CD4-positive, alpha-beta T cell treated with Interleukin-17A for 1 hour (primary cell): ENCODE results near the gene GSDME.
"Not testable (repeated sequence)": the region's sequence is repeated elsewhere in the genome, so short reads cannot be mapped to it uniquely, and the experiment has no call there.

Experiments
- DNase-seq: peaks from one replicate; pipeline ENCODE4 v3.0.0-alpha.2; 2020

Gene GSDME

DNA sequence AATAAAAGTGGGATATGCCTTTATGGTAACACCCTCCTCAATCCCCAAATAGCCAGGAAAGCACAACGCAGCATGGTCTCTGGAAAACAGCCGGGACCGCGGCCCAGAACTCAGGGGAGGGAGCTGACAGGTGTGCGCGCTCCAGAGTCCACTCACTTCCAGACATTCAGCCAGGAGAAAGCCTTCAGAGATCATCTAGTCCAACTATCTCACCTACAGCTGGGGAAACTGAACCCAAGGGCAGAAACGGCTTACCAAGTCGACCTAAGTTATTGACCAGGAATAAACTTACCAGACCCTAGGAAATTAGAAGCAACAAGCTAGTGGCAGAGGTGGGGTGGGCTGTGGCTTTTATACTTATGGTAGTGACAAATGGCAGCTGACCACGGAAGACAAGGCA is 16.4 kb downstream of the GSDME start:
- no peak for DNase-seq

DNA sequence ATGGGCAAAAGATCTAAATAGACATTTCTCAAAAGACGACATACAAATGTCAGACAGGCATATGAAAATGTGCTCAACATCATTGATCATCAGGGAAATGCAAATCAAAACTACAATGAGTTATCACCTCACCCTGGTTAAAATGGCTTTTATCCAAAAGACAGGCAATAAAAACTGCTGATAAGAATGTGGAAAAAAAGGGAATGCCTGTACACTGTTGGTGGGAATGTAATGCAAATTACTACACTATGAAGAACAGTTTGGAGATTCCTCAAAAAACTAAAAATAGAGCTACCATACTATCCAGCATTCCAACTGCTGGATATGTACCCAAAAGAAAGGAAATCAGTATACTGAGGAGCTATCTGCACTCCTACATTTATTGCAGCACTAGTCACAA is 18.0 kb downstream of the GSDME start:
- no peak for DNase-seq

DNA sequence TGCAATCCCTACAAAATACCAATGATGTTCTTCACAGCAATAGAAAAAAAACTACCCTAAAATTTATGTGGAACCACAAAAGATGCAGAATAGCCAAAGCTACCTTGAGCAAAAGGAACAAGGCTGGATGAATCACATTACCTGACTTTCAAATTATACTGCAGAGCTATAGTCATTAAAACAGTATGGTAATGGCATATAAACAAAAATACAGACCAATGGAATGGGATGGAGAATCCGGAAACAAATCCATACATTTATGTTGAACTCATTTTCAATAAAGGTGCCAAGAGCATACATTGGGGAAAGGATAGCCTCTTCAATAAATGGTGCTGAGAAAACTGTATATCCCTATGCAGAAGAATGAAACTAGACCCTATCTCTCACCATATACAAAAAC is 18.7 kb downstream of the GSDME start:
- DNase-seq, result no peak

DNA sequence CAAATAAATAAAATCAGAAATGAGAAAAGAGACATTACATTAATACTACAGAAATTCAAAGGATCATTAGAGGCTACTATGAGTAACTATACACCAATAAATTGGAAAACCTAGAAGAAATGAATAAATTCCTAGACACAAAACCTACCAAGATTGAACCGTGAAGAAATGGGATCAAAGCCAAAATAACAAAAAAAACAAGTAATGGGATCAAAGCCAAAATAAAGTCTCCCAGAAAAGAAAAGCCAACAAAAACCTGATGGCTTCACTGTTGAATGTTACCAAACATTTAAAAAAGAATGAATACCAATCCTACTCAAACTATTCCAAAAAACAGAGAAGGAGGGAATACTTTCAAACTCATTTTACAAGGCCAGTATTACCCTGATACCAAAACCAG is 20.0 kb downstream of the GSDME start:
- DNase-seq, result no peak

DNA sequence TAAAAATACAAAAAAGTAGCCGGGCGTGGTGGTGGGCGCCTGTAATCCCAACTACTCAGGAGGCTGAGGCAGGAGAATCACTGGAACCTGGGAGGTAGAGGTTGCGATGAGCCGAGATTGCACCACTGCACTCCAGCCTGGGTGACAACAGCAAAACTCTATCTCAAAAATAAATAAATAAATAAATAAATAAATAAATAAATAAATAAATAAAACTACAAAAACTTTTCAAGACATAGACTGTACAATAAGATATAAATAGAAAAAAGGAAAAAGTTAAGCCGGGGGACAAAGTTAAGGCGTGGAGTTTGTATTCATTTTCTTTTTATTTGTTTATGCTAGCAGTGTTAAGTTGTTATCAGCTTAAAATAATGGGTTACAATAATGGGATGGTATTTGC is 21.7 kb downstream of the GSDME start:
- not testable (repeated sequence) for DNase-seq

DNA sequence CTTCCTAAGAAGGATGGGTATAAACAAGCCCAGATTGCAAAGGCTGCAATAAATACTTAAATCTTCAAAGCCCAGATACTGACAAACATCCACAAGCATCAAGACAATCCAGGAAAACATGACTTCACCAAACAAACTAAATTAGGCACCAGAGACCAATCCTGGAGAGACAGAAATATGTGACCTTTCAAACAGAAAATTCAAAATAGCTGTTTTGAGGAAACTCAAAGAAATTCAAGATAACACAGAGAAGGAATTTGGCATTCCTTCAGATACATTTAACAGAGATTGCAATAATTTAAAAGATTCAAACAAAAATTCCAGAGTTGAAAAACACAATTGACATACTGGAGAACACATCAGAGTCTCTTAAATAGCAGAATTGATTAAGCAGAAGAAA is 23.0 kb downstream of the GSDME start:
- DNase-seq, result no peak

DNA sequence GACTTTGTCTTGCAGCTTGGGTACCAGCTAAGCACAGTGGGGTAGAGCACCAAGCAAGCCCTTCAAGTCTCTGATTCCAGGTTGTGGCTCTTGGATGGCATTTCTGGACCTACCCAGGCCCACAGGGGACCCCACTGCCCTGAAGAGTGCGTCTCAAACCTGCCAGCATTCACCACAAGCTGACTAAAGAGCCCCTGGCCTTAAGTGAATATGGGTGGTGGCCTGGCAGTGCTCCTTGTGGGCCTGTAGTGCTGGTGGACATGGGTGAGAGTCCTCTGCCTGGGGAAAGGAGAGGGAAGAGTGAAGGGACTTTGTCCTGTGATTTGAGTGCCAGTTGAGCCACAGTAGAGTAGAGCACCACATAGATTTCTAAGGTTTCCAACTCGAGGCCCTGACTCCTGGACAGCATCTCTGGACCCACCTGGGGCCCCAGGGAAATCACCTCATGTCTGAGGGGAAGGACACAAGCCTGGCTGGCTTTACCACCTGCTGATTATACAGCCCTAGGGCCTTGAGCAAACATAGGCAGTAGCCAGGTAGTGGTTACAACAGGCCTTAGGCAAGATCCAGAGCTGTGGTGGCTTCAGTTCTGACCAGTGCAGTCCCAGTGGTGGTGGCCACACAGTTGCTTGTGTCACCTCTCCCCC is 23.7 kb downstream of the GSDME start:
- DNase-seq, result no peak

DNA sequence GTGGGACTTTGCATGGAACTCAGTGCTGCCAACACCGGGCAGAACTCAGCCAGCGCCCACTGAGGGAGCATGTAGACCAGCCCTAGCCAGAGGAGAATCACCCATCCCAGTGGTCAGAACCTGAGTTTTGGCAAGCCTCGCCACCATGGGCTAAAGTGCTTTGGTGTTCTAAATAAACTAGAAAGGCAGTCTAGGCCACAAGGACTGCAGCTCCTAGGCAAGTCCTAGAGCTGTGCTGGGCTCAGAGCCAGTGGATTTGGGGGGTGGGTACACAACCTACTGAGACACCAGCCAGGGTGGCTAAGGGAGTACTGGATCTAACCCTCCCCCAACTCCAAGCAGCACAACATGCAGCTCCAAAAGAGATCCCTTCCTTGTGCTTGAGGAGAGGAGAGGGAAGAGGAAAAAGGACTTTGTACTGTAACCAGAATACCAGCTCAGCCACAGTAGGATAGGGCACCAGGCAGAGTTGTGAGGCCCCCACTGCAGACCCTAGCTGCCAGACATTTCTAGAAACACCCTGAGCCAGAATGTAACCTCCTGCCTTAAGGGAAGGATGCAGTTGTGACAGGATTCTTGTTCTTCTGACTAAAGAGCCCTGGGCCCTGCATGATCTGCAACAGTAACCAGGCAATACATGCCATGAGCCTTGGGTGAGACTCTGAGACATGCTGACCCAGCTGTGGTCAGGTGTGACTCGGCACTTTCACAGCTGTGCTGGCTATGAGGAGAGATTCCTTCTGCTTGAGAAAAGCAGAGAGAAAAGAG is 24.4 kb downstream of the GSDME start:
- DNase-seq, result no peak

DNA sequence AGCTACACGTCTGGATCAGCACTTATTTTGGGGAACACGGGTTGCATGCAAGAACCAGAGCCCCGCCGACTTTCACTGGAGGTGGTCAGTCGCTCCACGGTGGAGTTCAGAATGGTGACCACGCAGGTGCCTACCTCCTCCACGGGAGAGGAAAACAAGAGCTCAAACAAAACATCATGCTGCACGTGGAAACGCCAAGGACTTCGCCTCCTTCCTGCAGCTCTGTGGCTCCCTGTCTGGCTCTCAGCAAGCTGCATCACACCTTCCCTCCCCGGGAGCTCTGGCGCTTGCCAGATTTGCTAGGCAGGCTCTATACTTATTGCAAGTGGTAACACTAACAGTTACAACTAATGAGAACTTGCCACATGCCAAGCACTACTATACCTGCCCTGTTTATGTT is 26.0 kb downstream of the GSDME start:
- no peak for DNase-seq

DNA sequence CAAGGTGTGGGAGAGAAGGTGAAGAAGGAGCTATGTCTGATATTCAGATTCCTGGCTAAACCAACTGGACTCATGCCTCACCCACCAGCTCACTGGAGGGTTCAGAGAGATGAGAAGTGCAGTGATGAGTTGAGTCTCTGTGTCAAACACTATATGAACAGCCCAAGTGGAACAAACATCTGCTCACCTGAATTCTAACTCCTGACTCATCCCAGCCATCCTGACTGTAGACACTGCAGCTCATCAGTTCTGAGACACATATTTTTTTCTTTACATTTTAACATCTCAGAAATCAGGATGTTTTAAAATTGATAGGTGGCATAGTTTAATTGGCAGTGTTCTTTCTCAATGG is 27.3 kb downstream of the GSDME start:
- DNase-seq, result no peak

DNA sequence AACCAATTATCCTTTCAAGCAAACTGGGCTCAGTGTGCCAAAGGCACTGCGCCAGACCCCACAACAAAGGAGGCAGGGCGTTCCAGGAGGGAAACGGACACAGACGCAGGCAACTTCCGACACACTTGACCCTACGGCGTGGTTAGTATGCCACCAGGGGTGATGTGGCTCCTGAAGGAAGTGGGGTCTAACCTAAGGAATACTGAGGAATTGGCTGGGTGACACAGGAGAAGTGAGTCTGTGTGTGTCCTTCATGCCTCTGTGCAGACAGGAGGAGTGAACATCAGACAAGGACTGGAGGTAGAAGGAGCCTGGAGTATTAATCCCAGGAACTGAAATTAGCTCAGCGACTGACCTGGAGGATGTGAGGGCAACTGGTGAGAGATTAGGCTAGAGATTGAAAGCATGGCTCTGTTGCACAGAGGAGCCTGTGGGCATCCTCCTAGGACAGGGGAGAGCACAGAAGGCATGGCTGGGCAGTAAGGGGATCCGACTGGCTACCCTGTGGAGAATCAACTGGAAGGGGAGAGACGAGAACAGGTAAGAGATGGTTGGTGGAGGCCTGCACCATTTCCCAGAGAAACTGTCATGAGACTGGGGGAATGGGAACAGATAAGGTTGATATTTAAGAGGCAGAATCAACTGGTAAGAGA is 27.8 kb downstream of the GSDME start:
- no peak for DNase-seq

DNA sequence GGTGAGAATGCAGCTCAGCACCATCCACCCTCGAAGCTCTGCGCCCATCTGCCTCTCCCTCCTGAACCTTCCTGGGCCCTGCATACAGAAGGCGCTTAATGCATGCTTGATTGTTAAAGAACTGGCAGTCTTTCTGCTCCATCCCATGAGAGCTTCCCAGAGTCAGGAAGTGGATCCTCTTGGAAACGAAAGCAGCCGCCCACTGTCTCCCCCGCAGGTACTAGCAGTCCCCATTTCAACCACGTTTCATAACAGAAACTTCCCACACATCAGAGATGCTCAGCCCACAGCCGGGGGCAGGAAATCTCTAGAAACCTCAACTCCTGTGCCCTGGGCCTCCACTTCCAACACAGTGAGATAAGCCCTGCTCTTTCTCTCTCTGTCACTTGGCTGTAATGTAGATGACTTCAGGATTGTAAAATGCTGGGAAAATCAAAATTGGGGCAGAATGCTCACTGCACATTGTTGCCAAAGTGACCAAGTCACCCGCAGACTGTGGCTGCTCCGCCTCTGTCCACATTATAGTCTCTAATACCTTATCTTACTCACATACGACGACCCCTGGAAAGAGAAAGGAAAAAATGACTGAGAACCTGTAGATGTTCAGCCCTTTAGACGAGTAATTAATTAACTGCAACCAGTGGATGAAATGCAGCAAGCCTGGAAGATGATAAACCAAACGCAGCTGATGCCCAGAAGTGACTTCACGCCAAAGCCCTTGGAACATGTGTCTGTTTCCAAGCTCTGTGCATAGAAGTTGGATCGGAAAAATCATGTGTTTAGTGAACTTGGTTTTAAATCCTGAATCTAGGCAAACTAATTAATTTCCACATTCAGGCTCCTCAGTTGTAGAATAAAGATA is 28.5 kb downstream of the GSDME start:
- no peak for DNase-seq

DNA sequence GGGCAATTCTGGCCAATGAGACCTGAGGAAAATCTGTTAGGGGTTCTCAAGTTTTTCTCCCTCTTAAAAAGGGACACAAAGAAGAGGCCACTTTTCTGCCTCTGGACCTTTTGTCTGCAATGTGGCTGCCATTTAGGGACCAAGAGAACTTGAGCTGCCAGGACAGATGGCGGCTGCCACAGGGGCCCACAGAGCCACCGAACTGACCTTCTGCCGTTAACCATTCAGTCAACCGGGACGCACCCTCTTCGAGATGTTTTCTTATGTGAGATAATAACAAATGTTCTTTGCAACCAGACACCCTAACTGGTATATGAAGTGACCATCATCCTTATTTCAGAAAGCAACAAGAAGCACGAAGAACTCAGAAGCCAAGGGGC is 29.2 kb downstream of the GSDME start:
- DNase-seq, result no peak

DNA sequence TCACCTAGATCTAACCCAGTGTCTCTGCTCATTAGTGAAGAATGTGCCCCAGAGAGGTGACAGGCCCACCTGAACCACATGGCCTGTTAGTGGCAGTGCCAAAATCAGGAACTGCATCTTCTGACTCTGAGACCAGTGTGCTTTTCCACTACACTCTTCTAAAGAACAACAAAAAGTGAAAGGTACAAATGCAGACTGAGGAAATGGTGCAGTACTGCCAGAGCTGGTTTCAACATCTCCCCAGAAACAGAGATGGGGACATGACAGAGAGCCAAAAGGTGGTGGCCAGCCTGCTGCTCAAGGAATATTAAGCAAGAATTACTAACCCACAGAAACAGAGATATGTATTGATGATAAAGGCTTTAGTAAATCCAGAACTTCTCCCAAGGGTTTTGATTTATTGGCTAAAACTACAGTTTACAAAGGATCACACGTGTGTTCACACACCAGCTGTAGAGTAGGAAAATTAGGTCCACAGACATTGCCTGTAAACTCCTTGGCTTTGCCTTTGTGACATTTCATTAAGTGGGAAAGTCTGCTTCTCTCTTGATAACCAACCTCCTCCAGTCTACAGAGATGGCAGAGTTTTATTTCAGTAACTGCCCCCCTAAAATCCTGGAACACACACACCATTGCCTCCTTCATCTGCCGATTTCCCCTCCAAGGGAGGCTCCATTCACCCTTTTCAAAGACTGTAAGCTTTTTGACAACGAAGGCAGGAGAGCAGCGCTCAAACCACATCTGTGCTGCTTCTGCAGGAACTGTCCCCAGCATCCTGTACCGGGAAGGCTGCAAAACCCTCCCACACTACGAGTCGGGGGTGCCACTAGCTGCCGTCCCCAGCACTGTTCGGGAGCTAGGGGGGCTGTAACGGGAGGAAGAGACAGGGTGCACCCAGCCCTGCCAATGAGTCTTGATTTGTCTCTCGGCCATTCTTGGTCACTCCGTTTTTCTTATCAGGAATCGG is 29.8 kb downstream of the GSDME start:
- DNase-seq, result no peak

DNA sequence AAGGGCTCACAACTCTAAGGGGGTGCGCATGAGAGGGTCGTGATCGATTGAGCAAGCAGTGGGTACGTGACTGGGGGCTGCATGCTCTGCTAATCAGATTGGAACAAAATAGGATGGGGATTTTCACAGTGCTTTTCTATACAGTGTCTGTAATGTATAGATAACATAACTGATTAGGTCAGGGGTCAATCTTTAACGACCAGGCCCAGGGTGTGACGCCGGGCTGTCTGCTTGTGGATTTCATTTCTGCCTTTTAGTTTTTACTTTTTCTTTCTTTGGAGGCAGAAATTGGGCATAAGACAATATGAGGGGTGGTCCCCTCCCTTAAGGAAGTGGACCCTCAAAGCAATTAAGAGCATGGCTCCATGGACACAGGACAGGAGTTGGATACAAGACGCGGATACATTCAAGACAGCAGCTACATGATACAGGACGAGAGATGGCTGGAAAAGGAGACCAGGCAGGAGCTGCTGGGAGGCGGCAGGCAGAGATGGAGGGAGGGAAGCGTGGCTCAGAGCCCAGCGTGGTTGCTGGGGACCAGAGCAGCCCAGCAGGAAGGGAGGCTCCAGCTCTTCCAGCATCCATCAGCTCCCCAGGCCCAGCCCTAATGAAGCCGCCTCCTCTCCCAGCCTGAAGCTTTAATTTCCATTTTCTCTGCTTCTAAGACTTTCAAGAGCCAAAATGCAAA is 31.6 kb downstream of the GSDME start:
- DNase-seq, result no peak

DNA sequence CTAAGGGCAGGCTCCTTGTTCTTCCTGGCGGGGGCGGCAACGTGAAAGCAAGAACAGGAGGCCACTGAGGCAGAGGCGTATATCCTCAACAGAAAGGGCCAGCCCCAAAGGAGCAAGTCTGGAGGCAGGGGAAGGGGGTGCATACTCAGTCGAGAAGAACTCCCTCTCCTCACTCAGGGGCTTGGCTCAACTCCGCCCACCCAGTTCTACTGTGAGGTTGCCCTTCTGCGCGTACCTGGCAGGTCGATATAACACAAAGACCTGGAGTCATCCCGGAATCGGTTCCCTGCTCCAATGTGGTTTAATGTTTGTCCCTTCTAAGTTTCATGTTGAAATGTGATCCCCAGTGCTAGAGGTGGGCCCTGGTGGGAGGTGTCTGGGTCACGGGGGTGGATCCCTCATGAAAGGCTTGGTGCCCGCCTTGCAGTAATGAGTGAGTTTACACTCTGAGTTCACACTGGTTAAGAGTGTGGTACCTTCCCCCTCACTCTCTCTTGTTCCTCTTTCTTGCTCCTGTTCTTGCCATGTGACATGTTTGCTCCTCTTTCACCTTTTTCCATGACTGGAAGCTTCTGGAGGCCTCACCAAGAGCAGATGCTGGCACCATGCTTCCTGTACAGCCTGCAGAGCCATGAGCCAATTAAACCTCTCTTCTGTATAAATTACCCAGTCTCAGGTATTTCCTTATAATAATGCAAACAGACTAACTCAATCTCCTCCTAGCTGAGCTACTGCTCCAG is 32.6 kb downstream of the GSDME start:
- no peak for DNase-seq

DNA sequence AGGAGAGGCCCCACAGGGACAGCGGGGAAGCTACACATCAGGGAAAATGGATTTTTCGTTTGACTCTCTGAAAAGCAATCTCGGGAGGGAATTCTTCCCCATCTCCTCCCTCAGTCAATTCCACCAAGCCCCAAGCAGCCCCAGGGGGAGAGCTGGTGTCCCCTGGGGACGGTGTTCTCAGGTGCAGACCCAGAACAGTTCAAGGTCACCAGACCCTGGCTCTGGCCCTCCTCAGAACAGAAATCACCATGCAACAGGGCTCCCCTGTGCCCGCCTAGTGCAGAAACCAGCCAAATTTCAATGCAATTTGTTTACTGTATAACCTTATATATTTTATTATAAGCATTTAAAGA is 34.1 kb downstream of the GSDME start:
- no peak for DNase-seq

DNA sequence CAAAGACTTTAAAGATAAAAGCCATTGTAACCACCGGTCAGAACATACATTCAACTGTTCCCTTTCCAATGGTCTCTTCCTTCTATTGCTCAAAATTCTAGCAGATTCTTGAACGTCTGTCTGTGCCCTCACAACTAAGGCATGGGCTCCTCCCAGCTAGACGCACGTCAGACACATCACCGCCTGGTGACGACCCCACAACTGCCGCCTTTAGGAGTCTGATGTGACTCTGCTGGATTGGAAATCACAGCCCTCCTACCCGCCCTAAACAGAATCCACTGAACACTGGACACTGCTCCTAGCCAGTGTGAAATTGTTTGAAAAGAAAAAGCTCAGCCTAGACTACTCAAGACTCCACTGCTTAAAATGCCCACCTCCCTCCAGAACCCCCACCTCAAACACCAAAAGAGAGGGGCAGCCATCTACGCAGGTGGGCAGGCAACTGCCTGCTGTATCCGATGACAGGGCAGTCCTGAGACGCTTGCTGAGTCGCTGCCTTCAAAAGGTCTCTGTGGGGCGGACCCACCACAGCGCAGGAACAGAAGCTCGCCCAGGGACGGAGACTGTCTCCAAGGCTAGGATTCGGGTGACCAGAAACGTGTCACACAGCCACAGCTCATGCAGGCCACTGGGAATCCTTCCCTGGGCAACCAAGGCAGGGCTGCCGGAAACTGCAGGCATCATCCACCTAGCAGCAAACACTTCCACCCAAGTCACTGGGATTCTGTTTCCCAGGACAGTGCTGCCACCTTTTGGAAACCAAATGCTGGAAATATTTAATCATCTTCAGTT is 34.7 kb downstream of the GSDME start:
- DNase-seq, result no peak

DNA sequence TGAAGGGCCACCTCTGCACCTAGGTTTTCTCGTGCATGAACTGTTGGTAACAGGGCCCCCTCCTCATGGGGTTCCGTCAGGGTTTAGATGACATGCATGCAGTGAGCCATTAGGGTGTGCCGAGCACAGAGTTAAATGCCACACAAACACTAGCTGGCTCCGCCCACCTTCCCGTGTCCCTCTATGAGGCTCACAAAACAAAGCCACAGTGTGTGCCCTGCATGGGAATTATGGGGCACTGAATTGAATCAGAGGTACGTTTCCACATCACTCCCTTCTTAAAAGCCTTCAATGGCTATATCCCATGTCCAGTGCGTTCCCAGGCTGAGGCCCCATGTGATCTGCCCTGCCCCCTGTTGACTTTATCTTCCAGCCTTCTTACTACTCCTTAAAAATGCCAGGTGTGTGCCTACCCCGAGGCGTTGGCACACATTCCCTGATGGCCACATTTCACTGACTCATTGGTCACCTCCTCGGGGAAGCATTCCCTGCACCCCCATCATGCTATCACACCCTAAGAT is 35.7 kb downstream of the GSDME start:
- DNase-seq, result no peak

DNA sequence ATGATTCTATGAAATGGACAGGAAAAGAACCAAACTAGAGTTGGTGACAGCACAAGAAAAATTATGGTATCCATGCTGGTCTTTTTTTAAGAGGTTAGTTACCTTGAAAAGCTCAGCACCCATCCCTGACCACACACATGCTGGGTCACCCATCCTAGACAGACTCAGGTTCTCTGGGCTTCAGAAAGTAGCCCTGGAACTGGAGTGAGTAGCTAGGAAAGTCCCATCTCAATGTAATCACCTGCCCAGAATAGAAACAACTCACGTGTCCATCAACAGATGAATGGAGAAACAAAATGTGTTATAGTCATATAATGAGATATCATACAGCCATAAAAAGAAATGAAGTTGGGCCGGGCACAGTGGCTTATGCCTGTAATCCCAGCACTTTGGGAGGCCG is 37.0 kb downstream of the GSDME start:
- no peak for DNase-seq
